ENCODE data around the gene CD40LG.

DNA sequence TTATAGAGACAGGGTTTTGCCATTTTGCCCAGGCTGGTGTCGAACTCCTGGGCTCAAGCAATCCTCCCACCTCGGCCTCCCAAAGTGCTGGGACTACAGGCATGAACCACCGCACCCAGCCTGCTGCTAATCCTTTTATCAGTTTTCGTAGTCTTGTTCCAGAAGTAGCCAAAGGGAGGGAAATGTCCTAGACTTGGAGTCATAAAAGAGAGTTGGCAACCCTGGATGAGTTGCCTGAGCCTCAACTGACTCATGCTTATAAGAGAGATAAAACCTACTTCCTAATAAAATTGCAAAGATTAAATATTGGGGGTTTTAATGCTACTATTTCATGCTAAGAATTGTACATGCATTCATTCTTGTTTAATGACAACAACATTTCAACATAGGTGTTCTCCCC, 44.3 kb downstream of the CD40LG start:
- no peak for TF ChIP-seq EP300 (IDR thresholded peaks at IDR 0.05)
- TF ChIP-seq POLR2AphosphoS5 (IDR thresholded peaks at IDR 0.05), result no peak
- TF ChIP-seq, protein P1, sequence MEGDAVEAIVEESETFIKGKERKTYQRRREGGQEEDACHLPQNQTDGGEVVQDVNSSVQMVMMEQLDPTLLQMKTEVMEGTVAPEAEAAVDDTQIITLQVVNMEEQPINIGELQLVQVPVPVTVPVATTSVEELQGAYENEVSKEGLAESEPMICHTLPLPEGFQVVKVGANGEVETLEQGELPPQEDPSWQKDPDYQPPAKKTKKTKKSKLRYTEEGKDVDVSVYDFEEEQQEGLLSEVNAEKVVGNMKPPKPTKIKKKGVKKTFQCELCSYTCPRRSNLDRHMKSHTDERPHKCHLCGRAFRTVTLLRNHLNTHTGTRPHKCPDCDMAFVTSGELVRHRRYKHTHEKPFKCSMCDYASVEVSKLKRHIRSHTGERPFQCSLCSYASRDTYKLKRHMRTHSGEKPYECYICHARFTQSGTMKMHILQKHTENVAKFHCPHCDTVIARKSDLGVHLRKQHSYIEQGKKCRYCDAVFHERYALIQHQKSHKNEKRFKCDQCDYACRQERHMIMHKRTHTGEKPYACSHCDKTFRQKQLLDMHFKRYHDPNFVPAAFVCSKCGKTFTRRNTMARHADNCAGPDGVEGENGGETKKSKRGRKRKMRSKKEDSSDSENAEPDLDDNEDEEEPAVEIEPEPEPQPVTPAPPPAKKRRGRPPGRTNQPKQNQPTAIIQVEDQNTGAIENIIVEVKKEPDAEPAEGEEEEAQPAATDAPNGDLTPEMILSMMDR (IDR thresholded peaks at IDR 0.05), result no peak

Measured in gastroesophageal sphincter (tissue), 3 donors.